Pons (tissue), 1 donor: Measurements from ENCODE around the gene FBRSL1.
"Not testable (repeated sequence)": the region's sequence is repeated elsewhere in the genome, so short reads cannot be mapped to it uniquely, and the experiment has no call there.

Source experiments
- DNase-seq: peaks from one replicate; pipeline ENCODE4 v3.0.0-alpha.2; 2016; ENCODE audit warnings: low spot score

The FBRSL1 gene

GRCh38 chr12:132489602-132490266 is at the start of gene FBRSL1:
TSS of gene FBRSL1 (plus strand) at chr12:132490151.
- peak; percentile 78 for DNase-seq

GRCh38 chr12:132440420-132440819 is 49.5 kb upstream of the FBRSL1 start:
- not testable (repeated sequence) for DNase-seq

GRCh38 chr12:132441871-132442863 is 47.8 kb upstream of the FBRSL1 start:
- DNase-seq: no peak

- DNase-seq: no peak
Observed at GRCh38 chr12:132443091-132443490, 46.9 kb upstream of the FBRSL1 start.

GRCh38 chr12:132444283-132444682 is 45.7 kb upstream of the FBRSL1 start:
- DNase-seq: no peak

- peak; percentile 19 for DNase-seq
Observed at GRCh38 chr12:132444957-132445883, 44.7 kb upstream of the FBRSL1 start.

- no peak for DNase-seq
Observed at GRCh38 chr12:132445884-132446632, 43.9 kb upstream of the FBRSL1 start.

- no peak for DNase-seq
Observed at GRCh38 chr12:132446633-132447326, 43.2 kb upstream of the FBRSL1 start.

GRCh38 chr12:132447327-132447720 is 42.6 kb upstream of the FBRSL1 start:
- no peak for DNase-seq

GRCh38 chr12:132447731-132448462 is 42.1 kb upstream of the FBRSL1 start:
- DNase-seq: no peak

GRCh38 chr12:132448463-132448820 is 41.5 kb upstream of the FBRSL1 start:
- DNase-seq: no peak

- no peak for DNase-seq
Observed at GRCh38 chr12:132449565-132450417, 40.2 kb upstream of the FBRSL1 start.

GRCh38 chr12:132450418-132451171 is 39.4 kb upstream of the FBRSL1 start:
- no peak for DNase-seq

- no peak for DNase-seq
Observed at GRCh38 chr12:132451172-132451835, 38.6 kb upstream of the FBRSL1 start.

GRCh38 chr12:132451836-132452195 is 38.1 kb upstream of the FBRSL1 start:
- DNase-seq: no peak

GRCh38 chr12:132452596-132453350 is 37.2 kb upstream of the FBRSL1 start:
- DNase-seq: no peak
